K562 (cell line): ENCODE measurements around the gene CRLF1. TPM values are rescaled to one million over a fixed set of nuclear protein-coding genes. Genes with fewer than 3 reads are reported as not detected.

ENCODE experiments used
- BHLHE40 ChIP-seq: IDR thresholded peaks from 2 replicates; pipeline ENCODE4 v1.6.1; 2011; ENCODE audit warnings: low read length, improper control_type of control experiment
- FIP1L1 ChIP-seq: fragments of 200-400 bp; formaldehyde crosslinking; IDR thresholded peaks from 2 replicates; pipeline ENCODE4 v1.6.1; 2018; ENCODE audit warnings: mild to moderate bottlenecking, low read depth, low read length; ENCODE audit not compliant: poor library complexity, severe bottlenecking
- FOXP4 ChIP-seq: sonication (generic); formaldehyde crosslinking; IDR thresholded peaks from 2 replicates; pipeline ENCODE4 v1.8.0; 2022; ENCODE audit warnings: mild to moderate bottlenecking, missing genetic modification reagents, borderline replicate concordance
- HMGN3 ChIP-seq: IDR thresholded peaks from 2 replicates; pipeline ENCODE4 v1.6.1; 2011; ENCODE audit warnings: borderline replicate concordance, low read depth, mild to moderate bottlenecking, mixed read lengths, low read length; ENCODE audit not compliant: insufficient read length; ENCODE audit errors: extremely low read depth
- NKRF ChIP-seq: fragments of 450-650 bp; IDR thresholded peaks from 2 replicates; pipeline ENCODE4 v1.6.1; 2016; ENCODE audit warnings: borderline replicate concordance
- RBM14 ChIP-seq: fragments of 200-400 bp; formaldehyde crosslinking; IDR thresholded peaks from 2 replicates; pipeline ENCODE4 v1.6.1; 2018; ENCODE audit warnings: low read depth, mild to moderate bottlenecking, low read length, moderate library complexity, borderline replicate concordance; ENCODE audit not compliant: insufficient read depth
- SREBF2 ChIP-seq: sonication (generic); formaldehyde crosslinking; IDR thresholded peaks from 2 replicates; pipeline ENCODE4 v1.4.0; 2020; ENCODE audit warnings: mild to moderate bottlenecking, missing genetic modification reagents
- XRCC3 ChIP-seq: fragments of 450-650 bp; IDR thresholded peaks from 2 replicates; pipeline ENCODE4 v1.6.1; 2017; ENCODE audit warnings: mild to moderate bottlenecking, moderate library complexity
- ZBTB49 ChIP-seq: sonication (generic); formaldehyde crosslinking; IDR thresholded peaks from 2 replicates; pipeline ENCODE4 v1.8.0; 2022; ENCODE audit warnings: missing genetic modification reagents, mild to moderate bottlenecking, borderline replicate concordance
- ZC3H4 ChIP-seq: sonication (generic); formaldehyde crosslinking; IDR thresholded peaks from 2 replicates; pipeline ENCODE4 v1.9.0; 2021; ENCODE audit warnings: missing genetic modification reagents, borderline replicate concordance
- ZC3H8 ChIP-seq: fragments of 450-650 bp; IDR thresholded peaks from 2 replicates; pipeline ENCODE4 v1.6.1; 2017
- ZFP1 ChIP-seq: fragments of 450-650 bp; formaldehyde crosslinking; IDR thresholded peaks from 2 replicates; pipeline ENCODE4 v1.4.0; 2020; ENCODE audit warnings: mild to moderate bottlenecking, mixed read lengths
- polyA plus RNA-seq, 8 experiments: library from polyadenylated mRNA; depleted of rRNA in 4 of 8; stranded (reverse) in 5 of 8; unstranded in 3 of 8; fragments of >200 nt; fragmentation: Nextera tagmentation in 2 of 8; fragmentation: Illumina TruSeq in 1 of 8; extraction: Ambion mirVana in 2 of 8; extraction: Trizol in 1 of 8; gene quantifications; 2 replicates each; pipeline versions ENCODE4 v1.2.1 to v1.2.3, GENCODE V29; 2011 to 2014; ENCODE audit warnings: inconsistent platforms in 1 of 8, missing spikeins in 1 of 8
- total RNA-seq, 7 experiments: library from RNA; depleted of rRNA in 6 of 7; stranded (reverse); fragments of >200 nt in 6 of 7; fragmentation: Illumina TruSeq in 2 of 7; extraction: Trizol in 2 of 7; gene quantifications; 2 replicates each; pipeline versions ENCODE4 v1.2.1 to v1.2.3, GENCODE V29; 2011 to 2021; ENCODE audit warnings: low replicate concordance in 1 of 7
- TF ChIP-seq, protein P1 (sequence below): fragments of 250-450 bp; sonication (Bioruptor Pico); IDR thresholded peaks from 2 replicates; pipeline ENCODE4 v1.8.0; 2021; ENCODE audit warnings: borderline replicate concordance, mild to moderate bottlenecking, moderate library complexity; ENCODE audit not compliant: poor library complexity, severe bottlenecking
- TF ChIP-seq, protein P2 (sequence below): fragments of 450-650 bp; IDR thresholded peaks from 2 replicates; pipeline ENCODE4 v1.6.1; 2014; ENCODE audit warnings: low read depth, mild to moderate bottlenecking, moderate library complexity, borderline replicate concordance
- TF ChIP-seq, protein P3 (sequence below): fragments of 250-450 bp; sonication (Bioruptor Pico); IDR thresholded peaks from 2 replicates; pipeline ENCODE4 v1.4.0; 2020; ENCODE audit warnings: mild to moderate bottlenecking

CRLF1 gene
- total and polyA plus RNA-seq, 9 of the 15 experiments (the other 6 are each of a cell fraction or from before 2014, with no cell fraction given) = 0.85 to 3.6 (median 1.7) TPM

- TF ChIP-seq, protein P1, sequence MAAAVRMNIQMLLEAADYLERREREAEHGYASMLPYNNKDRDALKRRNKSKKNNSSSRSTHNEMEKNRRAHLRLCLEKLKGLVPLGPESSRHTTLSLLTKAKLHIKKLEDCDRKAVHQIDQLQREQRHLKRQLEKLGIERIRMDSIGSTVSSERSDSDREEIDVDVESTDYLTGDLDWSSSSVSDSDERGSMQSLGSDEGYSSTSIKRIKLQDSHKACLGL (CRISPR knock-in tag) = peak; percentile 73
- TF ChIP-seq, protein P2, sequence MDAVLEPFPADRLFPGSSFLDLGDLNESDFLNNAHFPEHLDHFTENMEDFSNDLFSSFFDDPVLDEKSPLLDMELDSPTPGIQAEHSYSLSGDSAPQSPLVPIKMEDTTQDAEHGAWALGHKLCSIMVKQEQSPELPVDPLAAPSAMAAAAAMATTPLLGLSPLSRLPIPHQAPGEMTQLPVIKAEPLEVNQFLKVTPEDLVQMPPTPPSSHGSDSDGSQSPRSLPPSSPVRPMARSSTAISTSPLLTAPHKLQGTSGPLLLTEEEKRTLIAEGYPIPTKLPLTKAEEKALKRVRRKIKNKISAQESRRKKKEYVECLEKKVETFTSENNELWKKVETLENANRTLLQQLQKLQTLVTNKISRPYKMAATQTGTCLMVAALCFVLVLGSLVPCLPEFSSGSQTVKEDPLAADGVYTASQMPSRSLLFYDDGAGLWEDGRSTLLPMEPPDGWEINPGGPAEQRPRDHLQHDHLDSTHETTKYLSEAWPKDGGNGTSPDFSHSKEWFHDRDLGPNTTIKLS = peak; percentile 77; the same call in 1 of the 2 replicates
- TF ChIP-seq, protein P3, sequence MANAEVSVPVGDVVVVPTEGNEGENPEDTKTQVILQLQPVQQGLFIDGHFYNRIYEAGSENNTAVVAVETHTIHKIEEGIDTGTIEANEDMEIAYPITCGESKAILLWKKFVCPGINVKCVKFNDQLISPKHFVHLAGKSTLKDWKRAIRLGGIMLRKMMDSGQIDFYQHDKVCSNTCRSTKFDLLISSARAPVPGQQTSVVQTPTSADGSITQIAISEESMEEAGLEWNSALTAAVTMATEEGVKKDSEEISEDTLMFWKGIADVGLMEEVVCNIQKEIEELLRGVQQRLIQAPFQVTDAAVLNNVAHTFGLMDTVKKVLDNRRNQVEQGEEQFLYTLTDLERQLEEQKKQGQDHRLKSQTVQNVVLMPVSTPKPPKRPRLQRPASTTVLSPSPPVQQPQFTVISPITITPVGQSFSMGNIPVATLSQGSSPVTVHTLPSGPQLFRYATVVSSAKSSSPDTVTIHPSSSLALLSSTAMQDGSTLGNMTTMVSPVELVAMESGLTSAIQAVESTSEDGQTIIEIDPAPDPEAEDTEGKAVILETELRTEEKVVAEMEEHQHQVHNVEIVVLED = peak; percentile 8; the same call in 1 of the 2 replicates
- peak; percentile 79 for TF ChIP-seq NKRF
- no peak for TF ChIP-seq FIP1L1
- peak; percentile 89 for TF ChIP-seq BHLHE40
- no peak for TF ChIP-seq ZC3H4 (CRISPR knock-in tag)
- TF ChIP-seq ZC3H8 = no peak
- no peak for TF ChIP-seq XRCC3
- TF ChIP-seq ZBTB49 = no peak
- peak; percentile 88; the same call in 1 of the 2 replicates for TF ChIP-seq FOXP4 (CRISPR knock-in tag)
- TF ChIP-seq HMGN3 = peak; percentile 5
- TF ChIP-seq SREBF2 = no peak
- TF ChIP-seq RBM14 = no peak
- no peak for TF ChIP-seq ZFP1
Observed at GRCh38 chr19:18589380-18590272, 17.0 kb downstream of the CRLF1 start (continued).
